ENCODE data around the gene CELSR2.

DNA sequence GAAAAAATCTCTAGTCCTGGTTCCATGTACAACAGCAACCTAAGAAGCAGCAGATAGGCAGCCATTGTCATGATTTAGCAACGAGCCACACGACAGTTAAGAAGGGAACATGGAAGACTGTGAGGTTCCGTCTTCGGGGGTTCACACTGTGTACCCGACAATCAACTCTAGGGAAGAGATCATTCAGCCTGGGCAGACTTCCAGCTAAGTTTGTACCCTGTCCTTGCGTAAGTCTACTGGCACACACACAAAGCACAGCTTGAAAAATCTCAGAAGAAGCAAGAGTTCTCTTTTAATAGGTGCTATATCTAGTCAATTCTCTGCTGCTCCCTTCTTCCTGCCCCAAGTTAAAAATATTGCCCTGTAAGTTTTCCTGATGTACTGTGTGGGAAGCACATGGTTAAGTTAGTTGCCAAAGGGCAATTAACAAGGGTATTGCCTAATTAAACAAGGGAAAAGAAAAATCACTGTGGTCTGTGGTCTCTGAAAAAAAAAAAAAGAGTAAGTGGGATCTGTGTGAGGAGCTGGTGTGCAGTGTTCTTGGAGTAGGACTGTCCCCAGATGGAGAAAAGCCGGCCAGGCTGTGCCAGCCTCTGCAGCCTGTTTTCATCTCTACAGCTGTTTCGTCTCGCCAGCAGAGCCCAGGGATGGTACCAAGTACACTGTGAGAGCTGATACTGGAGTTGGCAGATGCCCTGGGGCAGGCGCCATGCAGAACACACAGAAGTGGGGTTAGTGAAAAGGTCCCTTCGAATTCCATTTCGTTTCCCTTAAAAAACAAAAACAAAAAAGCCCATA lies 63.8 kb downstream of the CELSR2 start:
- no peak for TF ChIP-seq TFCP2L1 (CRISPR knock-in tag; IDR thresholded peaks at IDR 0.05)
- TF ChIP-seq RCOR1 (IDR thresholded peaks at IDR 0.05; ENCODE audit: low read depth, low read length) = no peak
- TF ChIP-seq, protein P1, sequence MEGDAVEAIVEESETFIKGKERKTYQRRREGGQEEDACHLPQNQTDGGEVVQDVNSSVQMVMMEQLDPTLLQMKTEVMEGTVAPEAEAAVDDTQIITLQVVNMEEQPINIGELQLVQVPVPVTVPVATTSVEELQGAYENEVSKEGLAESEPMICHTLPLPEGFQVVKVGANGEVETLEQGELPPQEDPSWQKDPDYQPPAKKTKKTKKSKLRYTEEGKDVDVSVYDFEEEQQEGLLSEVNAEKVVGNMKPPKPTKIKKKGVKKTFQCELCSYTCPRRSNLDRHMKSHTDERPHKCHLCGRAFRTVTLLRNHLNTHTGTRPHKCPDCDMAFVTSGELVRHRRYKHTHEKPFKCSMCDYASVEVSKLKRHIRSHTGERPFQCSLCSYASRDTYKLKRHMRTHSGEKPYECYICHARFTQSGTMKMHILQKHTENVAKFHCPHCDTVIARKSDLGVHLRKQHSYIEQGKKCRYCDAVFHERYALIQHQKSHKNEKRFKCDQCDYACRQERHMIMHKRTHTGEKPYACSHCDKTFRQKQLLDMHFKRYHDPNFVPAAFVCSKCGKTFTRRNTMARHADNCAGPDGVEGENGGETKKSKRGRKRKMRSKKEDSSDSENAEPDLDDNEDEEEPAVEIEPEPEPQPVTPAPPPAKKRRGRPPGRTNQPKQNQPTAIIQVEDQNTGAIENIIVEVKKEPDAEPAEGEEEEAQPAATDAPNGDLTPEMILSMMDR (IDR thresholded peaks at IDR 0.05) = no peak
- no peak for TF ChIP-seq MYC (IDR thresholded peaks at IDR 0.05; ENCODE audit: borderline replicate concordance, low read length)
- TF ChIP-seq JUN (IDR thresholded peaks at IDR 0.05) = no peak
- TF ChIP-seq POLR2A (IDR thresholded peaks at IDR 0.05; ENCODE audit: low read length) = no peak
- TF ChIP-seq KDM1A (IDR thresholded peaks at IDR 0.05; ENCODE audit: low read depth) = no peak
- TF ChIP-seq NR3C1 (IDR thresholded peaks at IDR 0.05) = no peak
- TF ChIP-seq ZSCAN20 (CRISPR knock-in tag; IDR thresholded peaks at IDR 0.05) = no peak
- no peak for TF ChIP-seq EP300 (IDR thresholded peaks at IDR 0.05)

All from A549 (cell line).